Esophagus muscularis mucosa (tissue), 4 donors: Measurements from ENCODE around the gene NUCKS1.

Experiments
- EP300 ChIP-seq: sonication (generic); formaldehyde crosslinking; IDR thresholded peaks from one replicate; pipeline ENCODE4 v1.6.1; 2017; ENCODE audit warnings: antibody characterized with exemption
- POLR2A ChIP-seq: fragments of 450-650 bp; IDR thresholded peaks from one replicate; pipeline ENCODE4 v1.6.1; 2017; ENCODE audit warnings: antibody characterized with exemption, moderate library complexity, mild to moderate bottlenecking, low read depth
- TF ChIP-seq, protein P1 (sequence below), 3 experiments: fragments of 200-600 bp in 2 of 3; fragments of 450-650 bp in 1 of 3; sonication (generic) in 2 of 3; IDR thresholded peaks; one replicate each; pipeline ENCODE4 v1.5.1; 2017 to 2019; ENCODE audit warnings: antibody characterized with exemption in 3 of 3, mild to moderate bottlenecking in 2 of 3, moderate library complexity in 1 of 3

DNA sequence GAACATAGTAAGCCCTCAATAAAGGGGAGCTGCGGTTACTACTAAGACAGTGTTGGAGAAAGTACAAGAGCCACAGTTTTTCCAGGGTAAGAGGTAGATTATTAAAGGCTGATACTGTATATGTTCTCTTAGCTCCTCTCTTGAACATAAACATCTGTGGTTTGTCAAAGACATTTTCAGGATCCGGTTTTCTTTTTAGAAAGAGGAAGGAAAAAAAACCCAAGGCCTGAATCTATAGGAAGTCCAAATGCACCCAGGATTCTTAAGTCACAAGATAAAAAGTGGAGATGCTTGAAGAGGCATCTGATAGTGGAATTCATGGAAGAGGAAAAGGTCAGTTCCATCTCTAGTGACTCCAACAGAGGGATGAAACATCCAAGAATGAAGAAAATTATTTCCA, 45.1 kb downstream of the NUCKS1 start:
- TF ChIP-seq, protein P1, sequence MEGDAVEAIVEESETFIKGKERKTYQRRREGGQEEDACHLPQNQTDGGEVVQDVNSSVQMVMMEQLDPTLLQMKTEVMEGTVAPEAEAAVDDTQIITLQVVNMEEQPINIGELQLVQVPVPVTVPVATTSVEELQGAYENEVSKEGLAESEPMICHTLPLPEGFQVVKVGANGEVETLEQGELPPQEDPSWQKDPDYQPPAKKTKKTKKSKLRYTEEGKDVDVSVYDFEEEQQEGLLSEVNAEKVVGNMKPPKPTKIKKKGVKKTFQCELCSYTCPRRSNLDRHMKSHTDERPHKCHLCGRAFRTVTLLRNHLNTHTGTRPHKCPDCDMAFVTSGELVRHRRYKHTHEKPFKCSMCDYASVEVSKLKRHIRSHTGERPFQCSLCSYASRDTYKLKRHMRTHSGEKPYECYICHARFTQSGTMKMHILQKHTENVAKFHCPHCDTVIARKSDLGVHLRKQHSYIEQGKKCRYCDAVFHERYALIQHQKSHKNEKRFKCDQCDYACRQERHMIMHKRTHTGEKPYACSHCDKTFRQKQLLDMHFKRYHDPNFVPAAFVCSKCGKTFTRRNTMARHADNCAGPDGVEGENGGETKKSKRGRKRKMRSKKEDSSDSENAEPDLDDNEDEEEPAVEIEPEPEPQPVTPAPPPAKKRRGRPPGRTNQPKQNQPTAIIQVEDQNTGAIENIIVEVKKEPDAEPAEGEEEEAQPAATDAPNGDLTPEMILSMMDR (IDR thresholded peaks at IDR 0.05) = no peak
- no peak for TF ChIP-seq EP300
- TF ChIP-seq POLR2A = no peak
